ENCODE measurements around the gene PROSER3. TPM values are rescaled to one million over a fixed set of nuclear protein-coding genes. Genes with fewer than 3 reads are reported as not detected.
A peak's percentile ranks its signal among the peaks of the same experiment; 100 is the strongest.

PROSER3 gene
- total and polyA plus RNA-seq, 9 of the 15 experiments (the other 6 are each of a cell fraction or from before 2014, with no cell fraction given), result 1.0 to 39.5 (median 5.1) TPM

DNA sequence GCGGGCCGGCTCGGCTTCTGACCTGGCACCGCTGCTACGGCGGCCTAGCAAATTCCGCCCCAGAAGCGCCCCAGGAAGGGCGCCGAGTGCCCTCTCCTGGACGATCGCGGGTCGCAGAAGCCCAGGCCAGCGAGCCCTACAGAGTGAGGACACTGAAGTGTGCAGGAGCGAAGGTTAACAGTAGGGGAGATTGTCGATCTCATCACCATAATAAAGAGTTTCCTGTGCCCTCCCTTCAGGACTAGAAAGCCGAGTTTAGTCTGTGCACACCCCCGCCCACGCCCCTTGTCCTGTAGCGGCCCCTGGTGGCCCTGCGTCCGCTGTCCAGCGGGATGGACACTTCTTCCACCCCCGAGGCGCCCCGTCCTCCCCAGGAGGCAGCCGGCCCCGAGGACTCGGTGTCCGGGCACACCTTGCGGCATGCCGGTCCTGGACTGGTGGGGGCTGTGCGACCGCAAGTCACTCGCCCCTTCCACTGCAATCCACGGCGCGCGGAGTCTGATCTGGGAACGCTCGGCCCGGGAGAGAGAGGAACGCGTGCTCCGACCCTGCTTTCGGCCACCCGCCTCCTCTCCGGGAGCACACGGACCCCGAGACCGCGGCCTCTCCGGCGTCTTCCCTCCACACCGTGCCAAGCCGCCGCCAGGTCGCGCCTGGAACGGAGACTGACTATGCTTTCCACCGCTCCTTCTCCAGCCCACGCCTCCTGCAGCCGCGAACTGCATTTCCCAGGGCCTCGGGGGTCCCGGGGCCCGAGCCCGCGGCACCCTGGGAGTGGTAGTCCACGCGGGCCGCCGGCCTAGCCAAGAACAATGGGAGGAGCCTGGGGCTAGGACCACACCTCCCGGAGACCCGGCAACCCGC is 40.9 kb upstream of the PROSER3 start (continued):
- TF ChIP-seq, protein P1, sequence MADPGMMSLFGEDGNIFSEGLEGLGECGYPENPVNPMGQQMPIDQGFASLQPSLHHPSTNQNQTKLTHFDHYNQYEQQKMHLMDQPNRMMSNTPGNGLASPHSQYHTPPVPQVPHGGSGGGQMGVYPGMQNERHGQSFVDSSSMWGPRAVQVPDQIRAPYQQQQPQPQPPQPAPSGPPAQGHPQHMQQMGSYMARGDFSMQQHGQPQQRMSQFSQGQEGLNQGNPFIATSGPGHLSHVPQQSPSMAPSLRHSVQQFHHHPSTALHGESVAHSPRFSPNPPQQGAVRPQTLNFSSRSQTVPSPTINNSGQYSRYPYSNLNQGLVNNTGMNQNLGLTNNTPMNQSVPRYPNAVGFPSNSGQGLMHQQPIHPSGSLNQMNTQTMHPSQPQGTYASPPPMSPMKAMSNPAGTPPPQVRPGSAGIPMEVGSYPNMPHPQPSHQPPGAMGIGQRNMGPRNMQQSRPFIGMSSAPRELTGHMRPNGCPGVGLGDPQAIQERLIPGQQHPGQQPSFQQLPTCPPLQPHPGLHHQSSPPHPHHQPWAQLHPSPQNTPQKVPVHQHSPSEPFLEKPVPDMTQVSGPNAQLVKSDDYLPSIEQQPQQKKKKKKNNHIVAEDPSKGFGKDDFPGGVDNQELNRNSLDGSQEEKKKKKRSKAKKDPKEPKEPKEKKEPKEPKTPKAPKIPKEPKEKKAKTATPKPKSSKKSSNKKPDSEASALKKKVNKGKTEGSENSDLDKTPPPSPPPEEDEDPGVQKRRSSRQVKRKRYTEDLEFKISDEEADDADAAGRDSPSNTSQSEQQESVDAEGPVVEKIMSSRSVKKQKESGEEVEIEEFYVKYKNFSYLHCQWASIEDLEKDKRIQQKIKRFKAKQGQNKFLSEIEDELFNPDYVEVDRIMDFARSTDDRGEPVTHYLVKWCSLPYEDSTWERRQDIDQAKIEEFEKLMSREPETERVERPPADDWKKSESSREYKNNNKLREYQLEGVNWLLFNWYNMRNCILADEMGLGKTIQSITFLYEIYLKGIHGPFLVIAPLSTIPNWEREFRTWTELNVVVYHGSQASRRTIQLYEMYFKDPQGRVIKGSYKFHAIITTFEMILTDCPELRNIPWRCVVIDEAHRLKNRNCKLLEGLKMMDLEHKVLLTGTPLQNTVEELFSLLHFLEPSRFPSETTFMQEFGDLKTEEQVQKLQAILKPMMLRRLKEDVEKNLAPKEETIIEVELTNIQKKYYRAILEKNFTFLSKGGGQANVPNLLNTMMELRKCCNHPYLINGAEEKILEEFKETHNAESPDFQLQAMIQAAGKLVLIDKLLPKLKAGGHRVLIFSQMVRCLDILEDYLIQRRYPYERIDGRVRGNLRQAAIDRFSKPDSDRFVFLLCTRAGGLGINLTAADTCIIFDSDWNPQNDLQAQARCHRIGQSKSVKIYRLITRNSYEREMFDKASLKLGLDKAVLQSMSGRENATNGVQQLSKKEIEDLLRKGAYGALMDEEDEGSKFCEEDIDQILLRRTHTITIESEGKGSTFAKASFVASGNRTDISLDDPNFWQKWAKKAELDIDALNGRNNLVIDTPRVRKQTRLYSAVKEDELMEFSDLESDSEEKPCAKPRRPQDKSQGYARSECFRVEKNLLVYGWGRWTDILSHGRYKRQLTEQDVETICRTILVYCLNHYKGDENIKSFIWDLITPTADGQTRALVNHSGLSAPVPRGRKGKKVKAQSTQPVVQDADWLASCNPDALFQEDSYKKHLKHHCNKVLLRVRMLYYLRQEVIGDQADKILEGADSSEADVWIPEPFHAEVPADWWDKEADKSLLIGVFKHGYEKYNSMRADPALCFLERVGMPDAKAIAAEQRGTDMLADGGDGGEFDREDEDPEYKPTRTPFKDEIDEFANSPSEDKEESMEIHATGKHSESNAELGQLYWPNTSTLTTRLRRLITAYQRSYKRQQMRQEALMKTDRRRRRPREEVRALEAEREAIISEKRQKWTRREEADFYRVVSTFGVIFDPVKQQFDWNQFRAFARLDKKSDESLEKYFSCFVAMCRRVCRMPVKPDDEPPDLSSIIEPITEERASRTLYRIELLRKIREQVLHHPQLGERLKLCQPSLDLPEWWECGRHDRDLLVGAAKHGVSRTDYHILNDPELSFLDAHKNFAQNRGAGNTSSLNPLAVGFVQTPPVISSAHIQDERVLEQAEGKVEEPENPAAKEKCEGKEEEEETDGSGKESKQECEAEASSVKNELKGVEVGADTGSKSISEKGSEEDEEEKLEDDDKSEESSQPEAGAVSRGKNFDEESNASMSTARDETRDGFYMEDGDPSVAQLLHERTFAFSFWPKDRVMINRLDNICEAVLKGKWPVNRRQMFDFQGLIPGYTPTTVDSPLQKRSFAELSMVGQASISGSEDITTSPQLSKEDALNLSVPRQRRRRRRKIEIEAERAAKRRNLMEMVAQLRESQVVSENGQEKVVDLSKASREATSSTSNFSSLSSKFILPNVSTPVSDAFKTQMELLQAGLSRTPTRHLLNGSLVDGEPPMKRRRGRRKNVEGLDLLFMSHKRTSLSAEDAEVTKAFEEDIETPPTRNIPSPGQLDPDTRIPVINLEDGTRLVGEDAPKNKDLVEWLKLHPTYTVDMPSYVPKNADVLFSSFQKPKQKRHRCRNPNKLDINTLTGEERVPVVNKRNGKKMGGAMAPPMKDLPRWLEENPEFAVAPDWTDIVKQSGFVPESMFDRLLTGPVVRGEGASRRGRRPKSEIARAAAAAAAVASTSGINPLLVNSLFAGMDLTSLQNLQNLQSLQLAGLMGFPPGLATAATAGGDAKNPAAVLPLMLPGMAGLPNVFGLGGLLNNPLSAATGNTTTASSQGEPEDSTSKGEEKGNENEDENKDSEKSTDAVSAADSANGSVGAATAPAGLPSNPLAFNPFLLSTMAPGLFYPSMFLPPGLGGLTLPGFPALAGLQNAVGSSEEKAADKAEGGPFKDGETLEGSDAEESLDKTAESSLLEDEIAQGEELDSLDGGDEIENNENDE (IDR thresholded peaks at IDR 0.05; ENCODE audit: low read depth, low read length), result no peak
- no peak for TF ChIP-seq GTF2E2 (tag; IDR thresholded peaks at IDR 0.05)
- no peak for TF ChIP-seq ZNF41 (CRISPR knock-in tag; conservative IDR thresholded peaks at IDR 0.05)
- no peak for TF ChIP-seq STAT5A (IDR thresholded peaks at IDR 0.05; ENCODE audit: borderline replicate concordance, low read length)
- TF ChIP-seq, protein P2, sequence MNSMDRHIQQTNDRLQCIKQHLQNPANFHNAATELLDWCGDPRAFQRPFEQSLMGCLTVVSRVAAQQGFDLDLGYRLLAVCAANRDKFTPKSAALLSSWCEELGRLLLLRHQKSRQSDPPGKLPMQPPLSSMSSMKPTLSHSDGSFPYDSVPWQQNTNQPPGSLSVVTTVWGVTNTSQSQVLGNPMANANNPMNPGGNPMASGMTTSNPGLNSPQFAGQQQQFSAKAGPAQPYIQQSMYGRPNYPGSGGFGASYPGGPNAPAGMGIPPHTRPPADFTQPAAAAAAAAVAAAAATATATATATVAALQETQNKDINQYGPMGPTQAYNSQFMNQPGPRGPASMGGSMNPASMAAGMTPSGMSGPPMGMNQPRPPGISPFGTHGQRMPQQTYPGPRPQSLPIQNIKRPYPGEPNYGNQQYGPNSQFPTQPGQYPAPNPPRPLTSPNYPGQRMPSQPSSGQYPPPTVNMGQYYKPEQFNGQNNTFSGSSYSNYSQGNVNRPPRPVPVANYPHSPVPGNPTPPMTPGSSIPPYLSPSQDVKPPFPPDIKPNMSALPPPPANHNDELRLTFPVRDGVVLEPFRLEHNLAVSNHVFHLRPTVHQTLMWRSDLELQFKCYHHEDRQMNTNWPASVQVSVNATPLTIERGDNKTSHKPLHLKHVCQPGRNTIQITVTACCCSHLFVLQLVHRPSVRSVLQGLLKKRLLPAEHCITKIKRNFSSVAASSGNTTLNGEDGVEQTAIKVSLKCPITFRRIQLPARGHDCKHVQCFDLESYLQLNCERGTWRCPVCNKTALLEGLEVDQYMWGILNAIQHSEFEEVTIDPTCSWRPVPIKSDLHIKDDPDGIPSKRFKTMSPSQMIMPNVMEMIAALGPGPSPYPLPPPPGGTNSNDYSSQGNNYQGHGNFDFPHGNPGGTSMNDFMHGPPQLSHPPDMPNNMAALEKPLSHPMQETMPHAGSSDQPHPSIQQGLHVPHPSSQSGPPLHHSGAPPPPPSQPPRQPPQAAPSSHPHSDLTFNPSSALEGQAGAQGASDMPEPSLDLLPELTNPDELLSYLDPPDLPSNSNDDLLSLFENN (IDR thresholded peaks at IDR 0.05; ENCODE audit: low read depth in 2 of 2, low read length in 2 of 2), result no peak
- TF ChIP-seq, protein P3, sequence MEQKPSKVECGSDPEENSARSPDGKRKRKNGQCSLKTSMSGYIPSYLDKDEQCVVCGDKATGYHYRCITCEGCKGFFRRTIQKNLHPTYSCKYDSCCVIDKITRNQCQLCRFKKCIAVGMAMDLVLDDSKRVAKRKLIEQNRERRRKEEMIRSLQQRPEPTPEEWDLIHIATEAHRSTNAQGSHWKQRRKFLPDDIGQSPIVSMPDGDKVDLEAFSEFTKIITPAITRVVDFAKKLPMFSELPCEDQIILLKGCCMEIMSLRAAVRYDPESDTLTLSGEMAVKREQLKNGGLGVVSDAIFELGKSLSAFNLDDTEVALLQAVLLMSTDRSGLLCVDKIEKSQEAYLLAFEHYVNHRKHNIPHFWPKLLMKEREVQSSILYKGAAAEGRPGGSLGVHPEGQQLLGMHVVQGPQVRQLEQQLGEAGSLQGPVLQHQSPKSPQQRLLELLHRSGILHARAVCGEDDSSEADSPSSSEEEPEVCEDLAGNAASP (IDR thresholded peaks at IDR 0.05), result no peak
- TF ChIP-seq SOX6 (IDR thresholded peaks at IDR 0.05), result peak; percentile 85
- no peak for TF ChIP-seq GATAD2B (IDR thresholded peaks at IDR 0.05; ENCODE audit: borderline replicate concordance)
- peak; percentile 76; the same call in 1 of the 2 replicates for TF ChIP-seq MYC (IDR thresholded peaks at IDR 0.05; ENCODE audit: low read depth, low read length)
- TF ChIP-seq MYC (CRISPR knock-in tag; IDR thresholded peaks at IDR 0.05; ENCODE audit: borderline replicate concordance, low read depth), result peak; percentile 96
- no peak for TF ChIP-seq HNRNPUL1 (IDR thresholded peaks at IDR 0.05; ENCODE audit: low read length)

Measured in K562 (cell line).